ENCODE results near the gene HMBS. TPM values are rescaled to one million over a fixed set of nuclear protein-coding genes. Genes with fewer than 3 reads are reported as not detected.
A peak's percentile ranks its signal among the peaks of the same experiment; 100 is the strongest.
"Not testable (repeated sequence)": the region's sequence is repeated elsewhere in the genome, so short reads cannot be mapped to it uniquely, and the experiment has no call there.

Gene HMBS
- total and polyA plus RNA-seq, 5 experiments from 2014 or later = 6.9 to 32.7 (median 20.0) TPM

GRCh38 chr11:119092880-119093842 lies 8.5 kb downstream of the HMBS start:
- H3K9me3 Mint-ChIP-seq = no peaks in the 10 kb centered on the region
- peaks cover 0 to 21% (median 10%) of the 10 kb centered on the region in 3 donors for H3K36me3 Mint-ChIP-seq
- DNase-seq (no peak), ATAC-seq (no peak)
- H3K27me3 Mint-ChIP-seq = peaks cover 0 to 3% (median 0%) of the 10 kb centered on the region in 5 donors
- POLR2A ChIA-PET = interaction anchor here (0.5 to 7.1 kb wide), 12 partner anchors 8 to 113 kb away, joined by 3 to 79 read pairs (median 11); partner anchors contain the start of genes C2CD2L, CBL, DPAGT1 and HINFP
- peaks cover 18 to 31% (median 27%) of the 10 kb centered on the region in 4 donors for H3K4me1 Mint-ChIP-seq
- peak overlapping the region; percentile 84 to 95 (median 89) for H3K4me3 Mint-ChIP-seq
- H3K27ac Mint-ChIP-seq = peak overlapping the region; percentile 9 to 97 (median 86)

DNA sequence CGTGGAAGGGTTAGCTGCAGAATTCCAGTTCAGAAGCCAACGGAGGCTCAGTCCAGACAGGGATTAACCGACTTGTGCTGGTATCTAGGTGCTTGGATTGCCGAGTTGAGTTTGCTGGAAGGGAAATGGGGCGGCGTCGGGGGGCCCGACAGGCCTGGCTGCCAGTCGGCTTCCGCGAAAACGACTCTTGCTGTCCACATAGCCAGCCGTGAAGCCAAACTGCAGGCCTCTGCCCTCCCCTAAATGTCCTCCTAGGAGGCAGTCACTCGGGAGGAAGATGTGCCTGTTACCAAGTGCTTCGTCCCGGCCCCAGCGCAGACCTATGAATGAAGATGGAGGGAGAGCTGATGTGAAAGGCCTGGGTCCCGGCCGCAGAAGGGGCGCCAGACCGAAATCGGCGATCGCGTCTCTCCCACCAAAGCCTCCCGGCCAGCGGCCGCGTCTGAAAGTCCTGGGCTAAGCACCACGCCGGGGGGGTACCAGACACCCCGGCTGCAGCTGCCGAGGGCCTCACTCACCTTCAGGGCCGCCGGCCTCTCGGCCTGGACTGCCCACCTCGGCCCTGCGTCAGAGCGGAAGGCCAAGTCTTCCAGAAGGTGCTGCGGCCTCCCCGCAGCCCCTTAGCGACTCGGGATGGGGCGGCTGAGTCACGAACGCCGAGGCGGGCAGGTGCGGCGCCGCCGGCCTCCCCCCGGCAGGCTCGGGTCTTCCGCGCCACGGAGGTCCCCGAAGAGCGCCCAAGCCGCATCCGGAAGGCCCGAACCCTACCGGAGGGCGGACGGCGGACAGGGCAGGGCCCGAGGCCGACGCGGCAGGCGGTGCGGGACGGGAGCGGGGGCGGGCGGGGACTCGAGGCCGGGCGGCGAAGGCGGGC lies 9.5 kb downstream of the HMBS start:
- Mint-ChIP-seq H3K4me3 (peak overlapping the region; percentile 89 to 95 (median 92)), H3K9me3 (no peaks in the 10 kb centered on the region), H3K36me3 (peaks cover 0 to 31% (median 14%) of the 10 kb centered on the region in 3 donors), H3K27ac (peak overlapping the region; percentile 77 to 97 (median 93)), H3K4me1 (peaks cover 21 to 36% (median 30%) of the 10 kb centered on the region in 4 donors), H3K27me3 (peaks cover 0 to 3% (median 0%) of the 10 kb centered on the region in 5 donors)
- DNase-seq = peak in 7 of 10 donors; percentile 30 to 68 (median 45)
- peak; percentile 0 to 21 for ATAC-seq
- POLR2A ChIA-PET = interaction anchor here (0.6 to 7.1 kb wide), 30 partner anchors 8 to 691 kb away, joined by 3 to 79 read pairs (median 5); partner anchors contain the start of genes C2CD2L, CBL, CENATAC and DPAGT1

DNA sequence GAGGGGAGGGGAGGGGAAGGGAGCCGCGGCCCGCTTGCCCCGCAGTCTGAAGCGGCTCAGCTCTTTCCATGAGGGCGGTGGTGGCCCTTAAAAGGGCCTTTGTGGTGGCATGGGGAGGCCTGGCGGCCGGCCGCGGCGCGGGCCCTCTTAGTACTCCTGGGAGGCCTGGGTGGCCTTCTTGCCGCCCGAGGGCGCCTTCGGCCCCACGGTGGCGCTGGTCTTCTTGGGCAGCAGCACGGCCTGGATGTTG lies 10.1 kb downstream of the HMBS start:
- POLR2A ChIA-PET = interaction anchor here (0.6 to 7.1 kb wide), 29 partner anchors 10 to 692 kb away, joined by 3 to 79 read pairs (median 5); partner anchors contain the start of genes C2CD2L, CBL, CENATAC and HINFP
- Mint-ChIP-seq H3K27me3 (peaks cover 0 to 3% (median 0%) of the 10 kb centered on the region in 5 donors), H3K9me3 (no peaks in the 10 kb centered on the region), H3K4me1 (peaks cover 21 to 37% (median 32%) of the 10 kb centered on the region in 4 donors), H3K36me3 (peaks cover 0 to 31% (median 14%) of the 10 kb centered on the region in 3 donors), H3K4me3 (peak overlapping the region; percentile 89 to 95 (median 92)), H3K27ac (peak overlapping the region; percentile 79 to 98 (median 93))
- ATAC-seq (peak; percentile 23 to 46), DNase-seq (peak in 3 of 10 donors; percentile 49 to 63 (median 53))

DNA sequence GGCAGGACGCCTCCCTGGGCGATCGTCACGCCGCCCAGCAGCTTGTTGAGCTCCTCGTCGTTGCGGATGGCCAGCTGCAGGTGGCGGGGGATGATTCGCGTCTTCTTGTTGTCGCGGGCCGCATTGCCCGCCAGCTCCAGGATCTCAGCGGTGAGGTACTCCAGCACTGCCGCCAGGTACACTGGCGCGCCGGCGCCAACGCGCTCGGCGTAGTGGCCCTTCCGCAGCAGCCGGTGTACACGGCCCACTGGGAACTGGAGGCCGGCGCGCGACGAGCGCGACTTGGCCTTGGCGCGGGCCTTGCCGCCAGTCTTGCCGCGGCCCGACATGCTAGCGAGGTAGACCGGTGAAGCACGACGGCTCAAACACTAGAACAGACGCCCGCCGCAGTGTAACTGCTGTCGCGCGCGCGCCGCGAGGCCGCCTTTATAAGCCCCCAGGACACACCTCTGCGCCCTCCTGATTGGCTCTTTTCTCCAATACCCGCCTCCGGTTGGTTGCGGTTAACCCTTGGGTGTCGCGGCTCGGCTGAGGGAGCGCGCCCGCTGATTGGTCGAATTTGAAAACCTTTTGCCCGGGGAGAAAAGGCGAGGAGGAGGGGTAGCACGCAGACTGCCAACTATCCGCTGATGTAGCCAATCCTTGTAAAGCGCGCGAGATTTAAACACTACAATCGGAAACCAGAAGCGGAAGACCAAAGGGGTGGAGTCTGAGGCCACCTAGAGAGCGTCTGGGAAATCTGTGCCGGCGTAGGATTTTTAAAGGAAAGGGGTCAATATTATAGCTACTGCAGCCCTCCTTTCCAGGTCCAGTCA lies 10.6 kb downstream of the HMBS start:
- peak overlapping the region; percentile 89 to 95 (median 92) for H3K4me3 Mint-ChIP-seq
- POLR2A ChIA-PET = interaction anchor here (0.6 to 7.1 kb wide), 27 partner anchors 10 to 693 kb away, joined by 3 to 79 read pairs (median 5); partner anchors contain the start of genes C2CD2L, CBL, CENATAC and HINFP
- H3K27ac Mint-ChIP-seq = peak overlapping the region; percentile 79 to 98 (median 93)
- H3K9me3 Mint-ChIP-seq = no peaks in the 10 kb centered on the region
- peaks cover 24 to 42% (median 37%) of the 10 kb centered on the region in 4 donors for H3K4me1 Mint-ChIP-seq
- H3K36me3 Mint-ChIP-seq = peaks cover 0 to 31% (median 11%) of the 10 kb centered on the region in 3 donors
- H3K27me3 Mint-ChIP-seq = peaks cover 0 to 3% (median 0%) of the 10 kb centered on the region in 5 donors
- DNase-seq (peak; percentile 96 to 100 (median 100)), ATAC-seq (peak; percentile 88 to 91)

DNA sequence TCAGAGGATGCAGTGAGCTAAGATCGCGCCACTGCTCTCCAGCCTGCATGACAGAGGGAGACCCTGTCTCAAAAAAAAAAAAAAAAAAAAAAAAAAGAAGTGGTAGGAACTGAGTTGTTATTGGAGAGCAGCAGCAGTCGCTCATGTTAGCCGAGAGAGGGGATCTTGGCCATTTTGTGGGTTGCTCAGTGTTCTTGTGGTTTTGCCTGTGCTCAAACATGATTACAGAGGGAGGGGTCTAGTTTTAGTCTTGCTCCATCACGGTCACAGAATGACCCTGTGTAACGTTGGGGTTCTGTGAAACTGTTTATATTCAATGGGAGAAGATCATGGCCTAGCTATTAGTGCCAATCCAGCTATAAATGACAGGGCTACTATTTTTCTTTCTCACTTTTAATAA lies 15.0 kb downstream of the HMBS start:
- POLR2A ChIA-PET = interaction anchor here (0.7 to 7.1 kb wide), 6 partner anchors 7 to 881 kb away, joined by 3 to 79 read pairs (median 6); partner anchors contain the start of genes C2CD2L, RPS25, TRAPPC4 and VPS11
- Mint-ChIP-seq H3K4me3 (peak overlapping the region in 9 of 10 donors; percentile 29 to 99 (median 97)), H3K36me3 (peaks cover 0 to 25% (median 10%) of the 10 kb centered on the region in 3 donors), H3K27ac (peak overlapping the region in 4 of 10 donors; percentile 61 to 100 (median 84)), H3K4me1 (peaks cover 22 to 57% (median 47%) of the 10 kb centered on the region in 4 donors), H3K27me3 (peaks cover 0 to 3% (median 0%) of the 10 kb centered on the region in 5 donors), H3K9me3 (no peaks in the 10 kb centered on the region)
- no peak for DNase-seq
- no peak for ATAC-seq

DNA sequence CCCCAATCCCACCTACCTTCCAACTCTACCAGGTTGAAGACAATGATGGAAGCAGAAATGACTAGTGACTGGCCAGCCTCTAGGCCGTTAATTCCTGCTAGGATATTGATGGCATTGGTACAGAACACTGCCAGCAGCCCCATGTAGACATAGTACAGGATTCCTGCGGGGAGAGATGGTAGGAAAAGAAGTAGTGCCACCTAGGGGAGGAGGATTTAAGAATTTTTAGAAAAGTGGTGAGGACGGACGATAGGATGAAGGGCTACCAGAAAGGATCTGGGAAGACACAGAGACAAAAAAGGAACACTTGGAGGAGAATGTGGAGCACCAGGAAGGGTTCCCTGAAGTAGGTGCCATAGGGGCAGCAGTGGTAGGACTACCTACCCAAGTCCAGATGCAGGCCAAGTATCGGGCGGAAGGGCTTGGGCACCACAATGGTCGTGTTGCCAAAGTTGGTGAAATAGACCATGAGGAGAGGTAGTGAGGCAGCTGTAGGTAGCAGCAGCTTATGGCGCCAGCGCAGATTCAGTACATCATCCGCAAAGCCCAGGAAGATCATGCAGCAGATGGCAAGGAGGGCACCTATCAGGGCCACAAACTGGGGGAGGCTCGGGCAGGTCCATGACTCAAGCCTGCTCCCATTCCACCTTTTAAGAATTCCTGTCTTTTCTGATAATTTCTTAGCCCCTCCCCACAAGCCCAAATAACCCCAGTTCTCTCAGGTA lies 15.7 kb downstream of the HMBS start:
- peak overlapping the region; percentile 91 to 99 (median 97) for H3K4me3 Mint-ChIP-seq

DNA sequence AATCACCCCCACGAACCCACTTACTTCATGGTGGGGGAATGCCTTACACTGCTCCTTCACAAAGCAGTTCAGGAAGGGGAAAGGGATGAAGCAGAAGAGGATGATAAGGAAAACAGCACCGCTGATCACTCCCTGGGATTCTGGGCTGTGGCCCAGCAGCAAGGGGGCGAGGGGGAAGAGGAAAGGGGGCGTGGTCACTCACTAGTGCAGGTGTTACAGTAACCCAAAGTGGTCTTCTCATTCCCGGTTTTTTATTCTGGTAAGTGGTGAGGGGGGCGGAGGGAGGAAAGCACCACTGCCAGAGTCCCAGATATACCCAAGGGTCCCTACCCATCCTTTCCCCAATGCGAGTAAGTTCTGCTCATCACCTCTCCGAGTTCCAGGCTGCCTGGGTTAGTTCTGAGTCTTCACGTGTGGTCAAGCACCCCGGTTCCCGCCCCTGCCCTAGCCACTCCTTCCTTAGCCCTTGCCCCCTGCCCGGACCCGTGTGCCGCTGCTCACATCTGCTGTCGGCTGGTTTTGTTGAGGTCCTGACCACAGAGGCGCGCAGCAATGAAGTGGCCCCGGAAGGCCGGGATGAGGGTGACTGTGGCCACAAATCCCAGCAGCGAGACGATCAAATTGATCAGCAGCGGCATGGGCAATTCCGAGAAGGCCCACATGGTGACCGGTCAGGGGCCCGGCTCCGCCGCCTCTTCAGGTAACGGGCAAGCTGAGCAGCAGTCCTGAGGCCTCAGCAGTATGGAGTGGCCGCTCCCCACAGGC lies 16.5 kb downstream of the HMBS start:
- Mint-ChIP-seq H3K9me3 (no peaks in the 10 kb centered on the region), H3K4me3 (peak overlapping the region; percentile 91 to 99 (median 97)), H3K4me1 (peaks cover 21 to 54% (median 41%) of the 10 kb centered on the region in 4 donors), H3K27me3 (no peaks in the 10 kb centered on the region), H3K36me3 (peaks cover 0 to 25% (median 10%) of the 10 kb centered on the region in 3 donors), H3K27ac (peak overlapping the region; percentile 96 to 100 (median 100))
- ATAC-seq (peak in 1 of 2 donors; percentile 0), DNase-seq (no peak)
- POLR2A ChIA-PET = interaction anchor here (1.0 to 3.5 kb wide), 17 partner anchors 7 to 177 kb away, joined by 3 to 48 read pairs (median 6); partner anchors contain the start of genes ABCG4, CENATAC, HINFP and HMBS

More for the DNA sequence above, 15.7 kb downstream of the HMBS start:
- ATAC-seq = no peak
- DNase-seq = no peak
- Mint-ChIP-seq H3K27ac (peak overlapping the region; percentile 61 to 100 (median 84)), H3K4me1 (peaks cover 19 to 56% (median 45%) of the 10 kb centered on the region in 4 donors), H3K27me3 (peaks cover 0 to 1% (median 0%) of the 10 kb centered on the region in 5 donors), H3K36me3 (peaks cover 0 to 25% (median 10%) of the 10 kb centered on the region in 3 donors), H3K9me3 (no peaks in the 10 kb centered on the region)
- POLR2A ChIA-PET = interaction anchor here (0.7 to 7.1 kb wide), 4 partner anchors 7 to 59 kb away, joined by 3 to 79 read pairs (median 8); partner anchors contain the start of genes C2CD2L and HMBS

DNA sequence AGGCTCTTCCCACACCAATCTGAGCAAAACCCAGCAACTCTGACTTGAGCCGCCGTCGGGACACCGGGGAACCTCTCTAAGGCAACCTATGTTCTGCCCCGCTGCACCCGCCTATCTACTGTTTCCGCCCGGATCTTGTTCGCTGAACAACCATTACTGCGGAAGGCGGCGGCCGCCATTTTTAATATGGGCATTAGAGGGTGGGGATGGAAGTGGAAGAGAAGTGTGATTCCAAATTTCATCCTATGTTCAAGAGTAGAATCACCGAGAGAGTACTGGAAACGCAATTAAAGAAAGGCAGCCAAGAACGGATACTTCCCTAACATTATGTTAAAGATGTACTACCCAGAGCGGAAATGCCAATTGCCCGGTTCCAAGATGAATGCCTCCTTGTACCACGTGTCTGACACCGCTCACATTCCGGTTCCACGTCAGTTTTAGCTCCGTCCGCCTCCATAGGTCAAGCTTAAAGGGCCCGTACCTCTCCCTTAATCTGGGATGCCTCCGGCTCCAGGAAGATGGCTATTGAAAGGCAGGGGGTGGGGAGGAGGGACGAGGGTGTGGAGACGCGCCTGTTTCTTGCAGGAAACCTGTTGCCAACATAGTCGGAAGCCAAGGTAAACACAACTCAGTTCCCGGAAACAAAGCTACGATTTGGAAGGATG lies 17.2 kb downstream of the HMBS start, which contains the start of gene DPAGT1:
Gene DPAGT1 (minus strand): TSS at position 95 of the 665 bp plus-strand sequence. CDS start 198 bp downstream, outside the sequence.
- DNase-seq (peak; percentile 66 to 92 (median 80)), ATAC-seq (peak; percentile 86 to 87)
- peak within 1 kb of the TSS; percentile 91 to 99 (median 97) for H3K4me3 Mint-ChIP-seq
- H3K36me3 Mint-ChIP-seq = peaks cover 0 to 21% (median 10%) of the 10 kb centered on the region in 3 donors
- no peaks in the 10 kb centered on the region for H3K9me3 Mint-ChIP-seq
- H3K27me3 Mint-ChIP-seq = no peaks in the 10 kb centered on the region
- peak within 1 kb of the TSS; percentile 96 to 100 (median 100) for H3K27ac Mint-ChIP-seq
- POLR2A ChIA-PET = interaction anchor here (0.6 to 3.5 kb wide), 25 partner anchors 8 to 824 kb away, joined by 3 to 48 read pairs (median 4); partner anchors contain the start of genes ABCG4, CENATAC, HINFP and HMBS
- H3K4me1 Mint-ChIP-seq = peaks cover 18 to 59% (median 47%) of the 10 kb centered on the region in 4 donors

GRCh38 chr11:119103161-119103664 lies 18.5 kb downstream of the HMBS start:
- DNase-seq = peak in 1 of 10 donors; percentile 11
- H3K27me3 Mint-ChIP-seq, H3K36me3 Mint-ChIP-seq, H3K9me3 Mint-ChIP-seq, ATAC-seq: not testable (repeated sequence)
- H3K4me3 Mint-ChIP-seq = peak overlapping the region; percentile 62 to 99 (median 97)
- POLR2A ChIA-PET = interaction anchor here (1.2 to 3.5 kb wide), 13 partner anchors 9 to 94 kb away, joined by 3 to 48 read pairs (median 8); partner anchors contain the start of genes HINFP, NLRX1, RPS25 and TRAPPC4
- H3K4me1 Mint-ChIP-seq = peaks cover 19 to 63% (median 49%) of the 10 kb centered on the region in 4 donors
- H3K27ac Mint-ChIP-seq = peak overlapping the region; percentile 91 to 100 (median 100)
